MCF 10A (cell line): ENCODE results near the gene OR10J5. TPM values are rescaled to one million over a fixed set of nuclear protein-coding genes. Genes with fewer than 3 reads are reported as not detected.

Experiments used
- BruUV-seq: library from RNA; stranded (reverse); fragments of 400-500 nt; replicated peaks from 2 replicates; lab custom pipeline; 2021; lab: Mats Ljungman, UMichigan
- CTCF ChIA-PET: fragments of 300-600 bp; sonication (Branson Sonifier 250); formaldehyde crosslinking; extraction: SDS; loops from one replicate; lab custom pipeline; 2021; ENCODE audit warnings: antibody characterized with exemption, inconsistent platforms; lab: Yijun Ruan, JAX
- POLR2A ChIA-PET: fragments of 300-600, 350-650 bp; sonication (Branson Sonifier 250); formaldehyde crosslinking; extraction: SDS; loops from one replicate; lab custom pipeline; 2020; ENCODE audit warnings: antibody characterized with exemption, inconsistent platforms; lab: Yijun Ruan, JAX
- DNase-seq: peaks from one replicate; pipeline ENCODE4 v3.0.0-alpha.2; 2018; ENCODE audit not compliant: unreplicated experiment
- H3K27ac Mint-ChIP-seq: one replicate; pipeline ENCODE4 v1.8.0; 2022; ENCODE audit warnings: mild to moderate bottlenecking, low read depth, mixed read lengths; ENCODE audit not compliant: unreplicated experiment
- H3K27me3 Mint-ChIP-seq: one replicate; pipeline ENCODE4 v1.8.0; 2022; ENCODE audit warnings: mixed read lengths; ENCODE audit not compliant: insufficient read depth, unreplicated experiment
- H3K36me3 Mint-ChIP-seq: one replicate; pipeline ENCODE4 v1.8.0; 2022; ENCODE audit warnings: mild to moderate bottlenecking, moderate library complexity, mixed read lengths; ENCODE audit not compliant: insufficient read depth, unreplicated experiment
- H3K4me1 Mint-ChIP-seq: one replicate; pipeline ENCODE4 v1.8.0; 2022; ENCODE audit warnings: mixed read lengths; ENCODE audit not compliant: insufficient read depth, unreplicated experiment
- H3K4me3 Mint-ChIP-seq: one replicate; pipeline ENCODE4 v1.8.0; 2022; ENCODE audit warnings: mild to moderate bottlenecking, moderate library complexity, mixed read lengths; ENCODE audit not compliant: unreplicated experiment
- H3K9me3 Mint-ChIP-seq: one replicate; pipeline ENCODE4 v1.8.0; 2022; ENCODE audit warnings: mixed read lengths; ENCODE audit not compliant: unreplicated experiment
- CTCF ChIP-seq: fragments of 200-600 bp; IDR thresholded peaks from one replicate; pipeline ENCODE4 v1.8.0; 2022; ENCODE audit warnings: antibody characterized with exemption, mild to moderate bottlenecking; ENCODE audit not compliant: unreplicated experiment
- intact Hi-C: fragments of 100-400 bp; cut with micrococcal nuclease; formaldehyde crosslinking; loops from 2 replicates; pipeline ENCODE4 v1.14.1; 2022
- total RNA-seq: library from RNA; stranded (reverse); gene quantifications from 2 replicates; pipeline ENCODE4 v1.2.3, GENCODE V29; 2022

The OR10J5 gene
- total RNA-seq, 1 experiment from 2014 or later, result not detected

GRCh38 chr1:159556931-159557369 lies 21.1 kb upstream of the OR10J5 start:
- CTCF ChIA-PET, result interaction anchor here (0.6 to 1.8 kb wide), 3 partner anchors 64 to 1283 kb away, joined by 3 read pairs; no protein-coding TSS in a partner anchor
- peaks cover 15% of the 10 kb centered on the region for H3K9me3 Mint-ChIP-seq
- H3K27ac Mint-ChIP-seq, result peak overlapping the region; percentile 29

GRCh38 chr1:159554696-159555095 lies 18.9 kb upstream of the OR10J5 start:
- Mint-ChIP-seq H3K27ac (peak overlapping the region; percentile 4), H3K4me3 (no peak overlapping the region), H3K27me3 (no peaks in the 10 kb centered on the region), H3K9me3 (peaks cover 22% of the 10 kb centered on the region), H3K4me1 (no peaks in the 10 kb centered on the region), H3K36me3 (no peaks in the 10 kb centered on the region)
- ChIA-PET POLR2A (interaction anchor here (0.6 kb wide), 2 partner anchors 25 to 48 kb away, joined by 3 read pairs; no protein-coding TSS in a partner anchor), CTCF (interaction anchor here (0.7 kb wide), 2 partner anchors 223 to 1056 kb away, joined by 3 to 5 read pairs; no protein-coding TSS in a partner anchor)
- no TSS peak for BruUV-seq
- peak; percentile 18 for DNase-seq
- no peak for TF ChIP-seq CTCF
- intact Hi-C loops, result loop anchor here (5.0 kb wide), 1 partner anchor 43 kb away; no protein-coding TSS in a partner anchor

More at GRCh38 chr1:159556931-159557369, 21.1 kb upstream of the OR10J5 start:
- no peaks in the 10 kb centered on the region for H3K4me1 Mint-ChIP-seq
- intact Hi-C loops, result no loop called here
- H3K36me3 Mint-ChIP-seq, result no peaks in the 10 kb centered on the region
- H3K27me3 Mint-ChIP-seq, result no peaks in the 10 kb centered on the region
- no TSS peak for BruUV-seq
- no peak overlapping the region for H3K4me3 Mint-ChIP-seq
- no peak for TF ChIP-seq CTCF
- DNase-seq, result no peak
- POLR2A ChIA-PET, result no interaction called here

GRCh38 chr1:159554261-159554660 lies 18.5 kb upstream of the OR10J5 start:
- no peak overlapping the region for H3K4me3 Mint-ChIP-seq
- BruUV-seq, result no TSS peak
- peak overlapping the region; percentile 4 for H3K27ac Mint-ChIP-seq
- POLR2A ChIA-PET, result interaction anchor here (0.6 kb wide), 1 partner anchor 48 kb away, joined by 3 read pairs; no protein-coding TSS in a partner anchor
- peak; percentile 18 for DNase-seq
- TF ChIP-seq CTCF, result no peak
- no peaks in the 10 kb centered on the region for H3K27me3 Mint-ChIP-seq
- no peaks in the 10 kb centered on the region for H3K36me3 Mint-ChIP-seq
- CTCF ChIA-PET, result no interaction called here
- no peaks in the 10 kb centered on the region for H3K4me1 Mint-ChIP-seq
- intact Hi-C loops, result loop anchor here (5.0 kb wide), 1 partner anchor 43 kb away; no protein-coding TSS in a partner anchor
- peaks cover 22% of the 10 kb centered on the region for H3K9me3 Mint-ChIP-seq

GRCh38 chr1:159548126-159548525 lies 12.3 kb upstream of the OR10J5 start:
- Mint-ChIP-seq H3K36me3 (no peaks in the 10 kb centered on the region), H3K4me3 (no peak overlapping the region), H3K9me3 (peaks cover 14% of the 10 kb centered on the region), H3K4me1 (peaks cover 5% of the 10 kb centered on the region), H3K27ac (no peak overlapping the region), H3K27me3 (no peaks in the 10 kb centered on the region)
- TF ChIP-seq CTCF, result no peak
- DNase-seq, result no peak
- no TSS peak for BruUV-seq
- CTCF ChIA-PET, result interaction anchor here (0.6 kb wide), 1 partner anchor 353 kb away, joined by 3 read pairs; no protein-coding TSS in a partner anchor
- POLR2A ChIA-PET, result no interaction called here
- intact Hi-C loops, result no loop called here
